GDM1 (cell line): Measurements from ENCODE around the gene MCL1.

Source experiments
- DNase-seq: peaks from one replicate; lab custom pipeline; 2025; lab: John Stamatoyannopoulos, UW

MCL1 gene

GRCh38 chr1:150537732-150538684 lies 41.4 kb downstream of the MCL1 start:
- no peak for DNase-seq

GRCh38 chr1:150536836-150537731 lies 42.3 kb downstream of the MCL1 start:
- DNase-seq: no peak

- no peak for DNase-seq
Observed at GRCh38 chr1:150535511-150536287, 43.7 kb downstream of the MCL1 start.

GRCh38 chr1:150534002-150534401 lies 45.4 kb downstream of the MCL1 start:
- DNase-seq: no peak

GRCh38 chr1:150532860-150533259 lies 46.5 kb downstream of the MCL1 start:
- no peak for DNase-seq

- DNase-seq: no peak
Observed at GRCh38 chr1:150530491-150531159, 48.8 kb downstream of the MCL1 start.

GRCh38 chr1:150529017-150529416 lies 50.4 kb downstream of the MCL1 start:
- DNase-seq: no peak

GRCh38 chr1:150528196-150528595 lies 51.2 kb downstream of the MCL1 start:
- DNase-seq: no peak

GRCh38 chr1:150525348-150525747 lies 54.1 kb downstream of the MCL1 start:
- no peak for DNase-seq
